Naive thymus-derived CD8-positive, alpha-beta T cell (primary cell): Measurements from ENCODE around the gene ALK. TPM values are rescaled to one million over a fixed set of nuclear protein-coding genes. Genes with fewer than 3 reads are reported as not detected.

Source experiments
- ATAC-seq, 2 donors: fragments of 150-1000 bp; cut with Tn5 transposase in 1 of 2; sonication (Bioruptor Pico), chemical (Tn5 transposase) in 1 of 2; 1 replicate in 1 of 2; 2 replicates in 1 of 2; pipeline ENCODE4 v1.10.0; 2021; ENCODE audit warnings: mild to moderate bottlenecking in 2 of 2, moderate library complexity in 2 of 2
- POLR2A ChIA-PET: fragments of 350-600 bp; sonication (Branson Sonifier 250); formaldehyde crosslinking; loops from one replicate; lab custom pipeline; 2021; ENCODE audit warnings: antibody characterized with exemption; lab: Charles Lee
- DNase-seq, 10 donors: peaks; one replicate each; pipeline versions ENCODE4 v3.0.0 to v3.0.0-alpha.2; 2020 to 2022
- H3K27ac Mint-ChIP-seq, 10 donors: one replicate each; pipeline ENCODE4 v1.8.0; 2020 to 2022; ENCODE audit warnings: mild to moderate bottlenecking in 10 of 10, mixed read lengths in 10 of 10, moderate library complexity in 4 of 10, inconsistent platforms in 1 of 10
- H3K27me3 Mint-ChIP-seq, 5 donors: one replicate each; pipeline ENCODE4 v1.8.0; 2021 to 2022; ENCODE audit warnings: mixed read lengths in 5 of 5
- H3K36me3 Mint-ChIP-seq, 3 donors: one replicate each; pipeline ENCODE4 v1.8.0; 2020 to 2022; ENCODE audit warnings: mixed read lengths in 3 of 3, mild to moderate bottlenecking in 2 of 3, inconsistent platforms in 1 of 3
- H3K4me1 Mint-ChIP-seq, 4 donors: one replicate each; pipeline ENCODE4 v1.8.0; 2021 to 2022; ENCODE audit warnings: mixed read lengths in 4 of 4
- H3K4me3 Mint-ChIP-seq, 10 donors: one replicate each; pipeline ENCODE4 v1.8.0; 2020 to 2022; ENCODE audit warnings: mild to moderate bottlenecking in 10 of 10, mixed read lengths in 10 of 10, moderate library complexity in 6 of 10, inconsistent platforms in 1 of 10
- H3K9me3 Mint-ChIP-seq, 9 donors: one replicate each; pipeline ENCODE4 v1.8.0; 2020 to 2022; ENCODE audit warnings: mixed read lengths in 9 of 9, mild to moderate bottlenecking in 3 of 9, inconsistent platforms in 1 of 9, moderate library complexity in 1 of 9
- polyA plus RNA-seq, 3 donors: library from polyadenylated mRNA; unstranded; fragments of 300-500 nt; fragmentation: Illumina TruSeq; gene quantifications; one replicate each; pipeline ENCODE4 v1.2.3, GENCODE V29; 2021
- total RNA-seq, 8 experiments: library from RNA in 2 of 8; stranded (reverse) in 2 of 8; gene quantifications; one replicate each; pipeline ENCODE4 v1.2.3 and lab custom pipeline; 2021 to 2026

ALK gene
- total and polyA plus RNA-seq, 5 experiments from 2014 or later, result 0.10 TPM; not detected in 4

- Mint-ChIP-seq H3K9me3 (peaks cover 0 to 1% (median 0%) of the 10 kb centered on the region in 9 donors), H3K27me3 (peaks cover 3 to 44% (median 13%) of the 10 kb centered on the region in 5 donors), H3K36me3 (no peaks in the 10 kb centered on the region), H3K27ac (no peak overlapping the region), H3K4me3 (no peak overlapping the region), H3K4me1 (no peaks in the 10 kb centered on the region)
- POLR2A ChIA-PET, result no interaction called here
- ATAC-seq (no peak), DNase-seq (no peak)
Measured at GRCh38 chr2:29325544-29325943, 595.8 kb downstream of the ALK start.

DNA sequence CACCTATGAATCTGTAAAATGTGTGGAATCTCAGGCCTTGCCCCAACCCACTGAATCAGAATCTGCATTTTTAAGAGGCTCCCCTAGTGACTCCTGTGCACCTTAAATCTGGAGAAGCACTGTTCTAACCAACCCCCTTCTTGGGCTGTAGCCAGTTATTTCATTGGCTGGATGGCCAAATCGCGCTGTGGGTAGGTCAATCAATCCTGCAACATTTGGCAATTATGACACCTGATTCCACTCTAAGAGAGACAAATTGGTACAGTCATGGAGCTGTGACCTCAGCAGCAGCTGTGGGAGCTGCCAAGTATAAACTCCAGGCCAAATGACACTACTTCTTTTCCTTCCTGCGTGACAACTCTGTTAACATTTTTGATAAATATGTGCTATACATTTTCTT lies 597.4 kb downstream of the ALK start:
- no peak overlapping the region for H3K4me3 Mint-ChIP-seq
- peaks cover 9 to 59% (median 27%) of the 10 kb centered on the region in 5 donors for H3K27me3 Mint-ChIP-seq
- no peaks in the 10 kb centered on the region for H3K36me3 Mint-ChIP-seq
- POLR2A ChIA-PET, result no interaction called here
- H3K4me1 Mint-ChIP-seq, result no peaks in the 10 kb centered on the region
- ATAC-seq, result no peak
- no peak for DNase-seq
- peaks cover 0 to 1% (median 0%) of the 10 kb centered on the region in 9 donors for H3K9me3 Mint-ChIP-seq
- H3K27ac Mint-ChIP-seq, result no peak overlapping the region

GRCh38 chr2:29323301-29323700 lies 598.1 kb downstream of the ALK start:
- peaks cover 0 to under 1% (median 0%) of the 10 kb centered on the region in 3 donors for H3K36me3 Mint-ChIP-seq
- no peak overlapping the region for H3K4me3 Mint-ChIP-seq
- POLR2A ChIA-PET, result interaction anchor here (0.8 kb wide), 1 partner anchor 386 kb away, joined by 3 read pairs; no protein-coding TSS in a partner anchor
- ATAC-seq, result no peak
- H3K27me3 Mint-ChIP-seq, result peaks cover 11 to 64% (median 31%) of the 10 kb centered on the region in 5 donors
- H3K27ac Mint-ChIP-seq, result no peak overlapping the region
- no peak for DNase-seq
- peaks cover 0 to 1% (median under 1%) of the 10 kb centered on the region in 4 donors for H3K4me1 Mint-ChIP-seq
- H3K9me3 Mint-ChIP-seq, result peaks cover 0 to 1% (median 0%) of the 10 kb centered on the region in 9 donors

DNA sequence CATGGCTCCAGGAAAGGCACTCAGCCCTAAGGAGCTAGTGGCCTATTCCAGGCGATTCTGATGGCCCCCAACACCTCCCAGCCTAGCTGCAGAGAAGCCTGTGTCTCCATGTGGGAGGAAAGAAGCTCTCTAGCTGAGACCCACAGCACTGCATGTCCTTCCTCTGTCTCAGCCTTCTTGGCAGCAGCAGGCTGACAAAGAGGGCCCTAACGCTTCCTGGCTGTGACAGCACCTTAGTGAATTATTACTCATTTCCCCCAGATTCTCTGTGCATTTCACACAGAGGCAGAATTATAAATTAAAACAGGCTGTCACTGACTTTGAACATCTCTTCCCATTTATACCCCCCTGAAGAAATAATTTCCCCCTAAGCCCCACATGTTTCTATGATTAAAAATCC lies 599.4 kb downstream of the ALK start:
- DNase-seq, result no peak
- Mint-ChIP-seq H3K27me3 (peaks cover 16 to 70% (median 31%) of the 10 kb centered on the region in 5 donors), H3K4me3 (no peak overlapping the region), H3K36me3 (peaks cover 0 to 5% (median 0%) of the 10 kb centered on the region in 3 donors), H3K9me3 (peaks cover 0 to 1% (median 0%) of the 10 kb centered on the region in 9 donors), H3K4me1 (peaks cover 0 to 14% (median 6%) of the 10 kb centered on the region in 4 donors), H3K27ac (no peak overlapping the region)
- ATAC-seq, result no peak
- POLR2A ChIA-PET, result no interaction called here

GRCh38 chr2:29317801-29318485 lies 603.4 kb downstream of the ALK start:
- POLR2A ChIA-PET, result no interaction called here

GRCh38 chr2:29317077-29317517 lies 604.3 kb downstream of the ALK start:
- H3K9me3 Mint-ChIP-seq, result peaks cover 0 to 1% (median 0%) of the 10 kb centered on the region in 9 donors
- peaks cover 10 to 46% (median 37%) of the 10 kb centered on the region in 4 donors for H3K4me1 Mint-ChIP-seq
- no peak overlapping the region for H3K27ac Mint-ChIP-seq
- peaks cover 0 to 5% (median 0%) of the 10 kb centered on the region in 3 donors for H3K36me3 Mint-ChIP-seq
- H3K27me3 Mint-ChIP-seq, result peaks cover 22 to 72% (median 37%) of the 10 kb centered on the region in 5 donors
- ATAC-seq (no peak), DNase-seq (no peak)
- POLR2A ChIA-PET, result no interaction called here
- no peak overlapping the region for H3K4me3 Mint-ChIP-seq

More at GRCh38 chr2:29317801-29318485, 603.4 kb downstream of the ALK start:
- H3K4me1 Mint-ChIP-seq, result peaks cover 10 to 46% (median 37%) of the 10 kb centered on the region in 4 donors
- H3K4me3 Mint-ChIP-seq, result no peak overlapping the region
- peaks cover 0 to 1% (median 0%) of the 10 kb centered on the region in 9 donors for H3K9me3 Mint-ChIP-seq
- no peak for DNase-seq
- H3K36me3 Mint-ChIP-seq, result peaks cover 0 to 5% (median 0%) of the 10 kb centered on the region in 3 donors
- no peak for ATAC-seq
- peaks cover 22 to 67% (median 33%) of the 10 kb centered on the region in 5 donors for H3K27me3 Mint-ChIP-seq
- H3K27ac Mint-ChIP-seq, result no peak overlapping the region

GRCh38 chr2:29314816-29315571 lies 606.4 kb downstream of the ALK start:
- H3K27me3 Mint-ChIP-seq, result peaks cover 20 to 74% (median 40%) of the 10 kb centered on the region in 5 donors
- POLR2A ChIA-PET, result no interaction called here

DNA sequence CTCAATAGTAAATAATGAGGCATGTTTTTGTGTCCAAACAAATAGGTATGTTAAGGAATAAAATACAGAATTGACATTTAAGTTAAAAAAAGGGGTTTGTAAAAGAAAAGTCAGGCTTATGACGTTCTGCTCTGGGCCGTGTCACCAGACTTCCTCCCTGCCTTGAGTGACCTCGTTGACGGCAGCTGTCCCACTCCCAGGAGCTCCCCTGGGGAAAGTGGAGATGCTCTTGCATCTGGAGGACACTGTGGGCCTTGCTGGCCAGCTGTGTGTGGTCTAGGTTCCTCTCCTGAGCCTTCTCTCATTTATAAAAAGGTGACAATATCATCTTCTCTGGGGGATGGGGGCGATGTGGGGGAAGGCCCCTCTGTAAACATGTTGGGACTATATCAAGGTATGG lies 609.9 kb downstream of the ALK start:
- POLR2A ChIA-PET, result no interaction called here
- Mint-ChIP-seq H3K27ac (no peak overlapping the region), H3K4me1 (peaks cover 10 to 29% (median 27%) of the 10 kb centered on the region in 4 donors), H3K9me3 (no peaks in the 10 kb centered on the region), H3K27me3 (peaks cover 13 to 70% (median 38%) of the 10 kb centered on the region in 5 donors), H3K4me3 (no peak overlapping the region), H3K36me3 (no peaks in the 10 kb centered on the region)
- ATAC-seq (no peak), DNase-seq (no peak)

More at GRCh38 chr2:29314816-29315571, 606.4 kb downstream of the ALK start:
- Mint-ChIP-seq H3K9me3 (no peaks in the 10 kb centered on the region), H3K36me3 (peaks cover 0 to 5% (median 0%) of the 10 kb centered on the region in 3 donors), H3K27ac (peak overlapping the region in 7 of 10 donors; percentile 1 to 72 (median 65)), H3K4me3 (peak overlapping the region; percentile 69 to 86 (median 77)), H3K4me1 (peaks cover 10 to 46% (median 37%) of the 10 kb centered on the region in 4 donors)
- DNase-seq (peak; percentile 16 to 75 (median 52)), ATAC-seq (peak; percentile 89 to 93)

- POLR2A ChIA-PET, result no interaction called here
- no peak overlapping the region for H3K4me3 Mint-ChIP-seq
- H3K27me3 Mint-ChIP-seq, result peaks cover 17 to 70% (median 38%) of the 10 kb centered on the region in 5 donors
- ATAC-seq, result no peak
- H3K9me3 Mint-ChIP-seq, result no peaks in the 10 kb centered on the region
- peaks cover 10 to 26% (median 25%) of the 10 kb centered on the region in 4 donors for H3K4me1 Mint-ChIP-seq
- H3K36me3 Mint-ChIP-seq, result no peaks in the 10 kb centered on the region
- DNase-seq, result no peak
- no peak overlapping the region for H3K27ac Mint-ChIP-seq
Measured at GRCh38 chr2:29310650-29311348, 610.6 kb downstream of the ALK start.

GRCh38 chr2:29309090-29310029 lies 612.0 kb downstream of the ALK start:
- Mint-ChIP-seq H3K9me3 (no peaks in the 10 kb centered on the region), H3K4me1 (peaks cover 2 to 12% (median 11%) of the 10 kb centered on the region in 4 donors), H3K4me3 (no peak overlapping the region), H3K36me3 (no peaks in the 10 kb centered on the region), H3K27me3 (peaks cover 19 to 70% (median 38%) of the 10 kb centered on the region in 5 donors), H3K27ac (no peak overlapping the region)
- peak in 8 of 10 donors; percentile 29 to 70 (median 36) for DNase-seq
- peak; percentile 69 to 76 for ATAC-seq
- POLR2A ChIA-PET, result no interaction called here

DNA sequence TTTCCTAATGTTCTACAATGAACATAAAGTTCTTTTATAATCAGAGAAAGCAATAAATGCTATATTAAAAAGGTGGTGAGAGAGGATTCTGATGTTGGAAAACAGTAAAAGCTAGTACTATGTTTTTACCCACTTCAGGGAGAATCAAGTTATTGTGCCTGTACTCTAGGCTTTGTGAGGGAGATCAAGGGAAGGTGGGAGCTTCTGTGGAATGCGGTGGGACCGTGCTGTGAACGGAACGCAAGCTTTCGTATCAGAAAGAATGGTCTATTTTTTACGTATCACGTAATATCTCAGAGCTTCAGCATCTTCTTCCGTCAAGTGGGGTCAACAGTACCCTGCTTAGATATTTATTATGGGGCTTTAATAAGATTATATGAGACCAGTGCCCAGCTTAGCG lies 613.0 kb downstream of the ALK start:
- ATAC-seq, result no peak
- H3K4me3 Mint-ChIP-seq, result no peak overlapping the region
- peaks cover 0 to 3% (median 1%) of the 10 kb centered on the region in 4 donors for H3K4me1 Mint-ChIP-seq
- no peak overlapping the region for H3K27ac Mint-ChIP-seq
- POLR2A ChIA-PET, result no interaction called here
- no peaks in the 10 kb centered on the region for H3K9me3 Mint-ChIP-seq
- peaks cover 19 to 64% (median 34%) of the 10 kb centered on the region in 5 donors for H3K27me3 Mint-ChIP-seq
- no peaks in the 10 kb centered on the region for H3K36me3 Mint-ChIP-seq
- no peak for DNase-seq
